Keratinocyte (primary cell): ENCODE data around the gene TLDC2. TPM values are rescaled to one million over a fixed set of nuclear protein-coding genes. Genes with fewer than 3 reads are reported as not detected.

Experiments
- DNase-seq: peaks from one replicate; pipeline ENCODE4 v3.0.0-alpha.2; 2011; ENCODE audit warnings: low read depth, missing footprints, low spot score
- FAIRE-seq: peaks from 2 replicates; lab custom pipeline; 2011; peaks lifted over from hg19 to GRCh38; lab: Jason Lieb, UNC
- H2AFZ ChIP-seq: 2 replicates; pipeline ENCODE4 v1.6.0; 2012; ENCODE audit warnings: low read length, control low read depth, inconsistent platforms; ENCODE audit not compliant: control insufficient read depth
- H3K27ac ChIP-seq: 2 replicates; pipeline ENCODE4 v1.5.1; 2011; ENCODE audit warnings: low read length; ENCODE audit not compliant: control insufficient read depth, insufficient read depth
- H3K27me3 ChIP-seq: 3 replicates; pipeline ENCODE4 v1.6.0; 2011; ENCODE audit warnings: low read length; ENCODE audit not compliant: control insufficient read depth, insufficient read depth; ENCODE audit errors: extremely low read depth
- H3K36me3 ChIP-seq, 2 experiments: 2 replicates in 1 of 2; 3 replicates in 1 of 2; pipeline ENCODE4 v1.5.1; 2011; ENCODE audit warnings: low read length in 2 of 2, mild to moderate bottlenecking in 1 of 2; ENCODE audit not compliant: control insufficient read depth in 2 of 2, insufficient read depth in 2 of 2; ENCODE audit errors: extremely low read depth in 1 of 2
- H3K4me1 ChIP-seq: 3 replicates; pipeline ENCODE4 v1.5.1; 2011; ENCODE audit warnings: low read length; ENCODE audit not compliant: control insufficient read depth, insufficient read depth; ENCODE audit errors: extremely low read depth
- H3K4me2 ChIP-seq: 3 replicates; pipeline ENCODE4 v1.6.0; 2011; ENCODE audit warnings: low read depth, low read length; ENCODE audit not compliant: control insufficient read depth, insufficient read depth; ENCODE audit errors: extremely low read depth
- H3K4me3 ChIP-seq, 3 experiments: fragments of 200-600 bp in 1 of 3; sonication (generic) in 1 of 3; 2 replicates in 2 of 3; 3 replicates in 1 of 3; pipeline ENCODE4 v1.5.1; 2011 to 2016; ENCODE audit warnings: low read length in 3 of 3, mild to moderate bottlenecking in 3 of 3, control low read depth in 2 of 3, inconsistent platforms in 1 of 3, low read depth in 1 of 3, mixed read lengths in 1 of 3, mixed run types in 1 of 3, moderate library complexity in 1 of 3; ENCODE audit not compliant: control insufficient read depth in 2 of 3, insufficient read depth in 2 of 3; ENCODE audit errors: extremely low read depth in 1 of 3
- H3K79me2 ChIP-seq: 2 replicates; pipeline ENCODE4 v1.6.0; 2012; ENCODE audit warnings: low read length; ENCODE audit not compliant: control insufficient read depth, insufficient read depth
- H3K9ac ChIP-seq: 3 replicates; pipeline ENCODE4 v1.6.0; 2011; ENCODE audit warnings: low read length; ENCODE audit not compliant: control insufficient read depth, insufficient read depth; ENCODE audit errors: extremely low read depth
- H3K9me1 ChIP-seq: 3 replicates; pipeline ENCODE4 v1.6.0; 2011; ENCODE audit warnings: low read length; ENCODE audit not compliant: control insufficient read depth, insufficient read depth; ENCODE audit errors: extremely low read depth
- H3K9me3 ChIP-seq: 2 replicates; pipeline ENCODE4 v1.5.1; 2012; ENCODE audit warnings: low read depth, low read length; ENCODE audit not compliant: control insufficient read depth
- H4K20me1 ChIP-seq: 3 replicates; pipeline ENCODE4 v1.6.0; 2011; ENCODE audit warnings: low read length; ENCODE audit not compliant: control insufficient read depth, insufficient read depth; ENCODE audit errors: extremely low read depth
- EZH2 ChIP-seq: IDR thresholded peaks from one replicate; pipeline ENCODE4 v1.6.1; 2012; ENCODE audit warnings: inconsistent platforms, mild to moderate bottlenecking, low read length, moderate library complexity
- dilution Hi-C: fragments of 300-500 bp; cut with MboI; formaldehyde crosslinking; loops from one replicate; pipeline ENCODE4 v1.7.0; 2020; ENCODE audit warnings: low sequenced_read_pairs; ENCODE audit not compliant: extremely low pct_ligation_motif_present
- polyA plus RNA-seq, 5 experiments: library from polyadenylated mRNA; depleted of rRNA in 3 of 5; stranded (reverse) in 3 of 5; stranded (forward) in 1 of 5; unstranded in 1 of 5; fragments of >200 nt; gene quantifications; 1 replicate in 1 of 5; 2 replicates in 3 of 5; 3 replicates in 1 of 5; pipeline versions ENCODE4 v1.2.1 to v1.2.3, GENCODE V29; 2011 to 2012; ENCODE audit warnings: missing spikeins in 2 of 5, low read depth in 1 of 5, low replicate concordance in 1 of 5
- TF ChIP-seq, protein P1 (sequence below), 3 experiments: IDR thresholded peaks in 1 of 3; conservative IDR thresholded peaks in 1 of 3; optimal IDR thresholded peaks in 1 of 3; 2 replicates in 2 of 3; 3 replicates in 1 of 3; pipeline versions ENCODE3 to v1.5.1; 2011; ENCODE audit warnings: low read length in 3 of 3, mild to moderate bottlenecking in 3 of 3, moderate library complexity in 2 of 3, control low read depth in 1 of 3, inconsistent platforms in 1 of 3; ENCODE audit not compliant: insufficient read depth in 2 of 3; ENCODE audit errors: extremely low read depth in 1 of 3

Gene TLDC2
- polyA plus RNA-seq, 1 donor (not counting 4 experiments of a cell fraction or from before 2014, with no cell fraction given), result 0.34 TPM

DNA sequence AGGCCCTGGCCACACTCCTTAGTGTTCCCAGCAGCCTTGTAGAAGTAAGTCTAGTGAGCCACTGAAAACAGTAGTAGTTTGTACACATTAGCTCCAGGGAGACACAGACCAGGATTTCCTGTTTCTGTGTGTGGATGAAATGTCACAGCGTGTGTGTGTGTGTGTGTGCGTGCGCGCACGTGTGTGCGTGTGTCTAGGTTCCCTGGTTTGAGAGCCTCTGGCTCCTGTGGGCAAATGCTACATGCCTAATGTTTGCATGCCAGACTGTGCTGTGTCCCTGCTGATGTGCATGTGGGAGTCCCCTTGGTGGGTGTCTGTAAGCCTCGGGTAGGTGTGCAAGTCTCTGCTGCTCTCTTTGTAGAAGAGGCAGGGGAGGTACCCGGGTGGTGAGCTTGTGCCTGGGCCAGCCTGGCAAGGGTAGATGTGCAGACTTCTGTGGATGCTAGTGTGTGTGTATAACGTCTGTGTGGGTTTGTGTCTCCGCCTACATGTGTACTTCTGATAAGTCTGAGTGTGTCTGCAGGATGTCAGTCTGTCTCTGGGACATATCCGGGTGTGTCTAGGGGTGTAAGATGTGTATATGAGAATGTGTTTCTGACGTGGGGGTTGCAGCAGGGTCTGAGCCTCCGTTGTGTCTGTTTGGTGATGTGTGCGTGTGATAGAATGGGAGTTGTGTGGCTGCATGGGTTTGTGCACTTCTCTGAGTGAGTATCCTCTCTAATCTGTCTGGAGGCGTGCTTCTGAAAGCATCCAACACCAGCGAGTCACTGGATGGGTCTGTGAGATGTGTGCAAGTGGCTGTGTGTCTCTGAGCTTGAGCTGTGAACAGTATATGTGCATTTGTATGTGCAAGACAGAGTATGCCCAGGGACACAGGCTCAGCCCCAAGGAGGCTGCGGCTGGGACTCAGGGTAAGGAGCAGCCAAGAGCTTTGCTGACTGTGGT lies 19.0 kb upstream of the TLDC2 start:
- Histone ChIP-seq H3K9me1 (peaks cover 10% of the 10 kb centered on the region), H3K4me2 (peak overlapping the region; percentile 42), H4K20me1 (peaks cover 4% of the 10 kb centered on the region), H3K27ac (peak overlapping the region; percentile 32), H2AFZ (no peak overlapping the region), H3K79me2 (peaks cover 91% of the 10 kb centered on the region), H3K9me3 (no peaks in the 10 kb centered on the region), H3K9ac (peak overlapping the region; percentile 8), H3K36me3 (peaks cover 2 to 22% of the 10 kb centered on the region in 2 experiments), H3K27me3 (no peaks in the 10 kb centered on the region), H3K4me3 (no peak overlapping the region), H3K4me1 (peaks cover 80% of the 10 kb centered on the region)
- dilution Hi-C loops, result no loop called here
- TF ChIP-seq EZH2, result no peak
- TF ChIP-seq, protein P1, sequence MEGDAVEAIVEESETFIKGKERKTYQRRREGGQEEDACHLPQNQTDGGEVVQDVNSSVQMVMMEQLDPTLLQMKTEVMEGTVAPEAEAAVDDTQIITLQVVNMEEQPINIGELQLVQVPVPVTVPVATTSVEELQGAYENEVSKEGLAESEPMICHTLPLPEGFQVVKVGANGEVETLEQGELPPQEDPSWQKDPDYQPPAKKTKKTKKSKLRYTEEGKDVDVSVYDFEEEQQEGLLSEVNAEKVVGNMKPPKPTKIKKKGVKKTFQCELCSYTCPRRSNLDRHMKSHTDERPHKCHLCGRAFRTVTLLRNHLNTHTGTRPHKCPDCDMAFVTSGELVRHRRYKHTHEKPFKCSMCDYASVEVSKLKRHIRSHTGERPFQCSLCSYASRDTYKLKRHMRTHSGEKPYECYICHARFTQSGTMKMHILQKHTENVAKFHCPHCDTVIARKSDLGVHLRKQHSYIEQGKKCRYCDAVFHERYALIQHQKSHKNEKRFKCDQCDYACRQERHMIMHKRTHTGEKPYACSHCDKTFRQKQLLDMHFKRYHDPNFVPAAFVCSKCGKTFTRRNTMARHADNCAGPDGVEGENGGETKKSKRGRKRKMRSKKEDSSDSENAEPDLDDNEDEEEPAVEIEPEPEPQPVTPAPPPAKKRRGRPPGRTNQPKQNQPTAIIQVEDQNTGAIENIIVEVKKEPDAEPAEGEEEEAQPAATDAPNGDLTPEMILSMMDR (optimal IDR thresholded peaks at IDR 0.05 in 1 of 3, IDR thresholded peaks at IDR 0.05 in 1 of 3, conservative IDR thresholded peaks at IDR 0.05 in 1 of 3; ENCODE audit: extremely low read depth in 1 of 3, insufficient read depth in 2 of 3, low read length in 3 of 3), result no peak
- DNase-seq, result no peak
- FAIRE-seq, result peak; percentile 51

DNA sequence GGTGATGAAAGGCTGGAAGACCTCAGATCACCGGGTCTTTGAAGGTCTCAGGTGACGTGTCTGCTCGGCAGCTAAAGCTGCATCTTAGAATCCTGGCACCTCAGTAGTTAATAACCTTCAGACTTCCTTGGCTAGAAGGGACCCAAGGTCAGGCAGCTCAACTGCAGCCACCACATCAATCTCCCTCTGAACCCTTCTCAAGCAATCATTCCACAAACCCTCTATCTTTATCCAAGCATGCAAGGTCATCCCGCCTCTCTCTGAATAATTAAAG lies 16.7 kb upstream of the TLDC2 start:
- peaks cover 75% of the 10 kb centered on the region for H3K4me1 ChIP-seq
- H3K36me3 ChIP-seq, result peaks cover 0 to 16% of the 10 kb centered on the region in 2 experiments
- no peak overlapping the region for H3K27ac ChIP-seq
- no peak overlapping the region for H3K4me3 ChIP-seq
- H3K9me3 ChIP-seq, result no peaks in the 10 kb centered on the region
- DNase-seq, result no peak
- dilution Hi-C loops, result no loop called here
- peaks cover 10% of the 10 kb centered on the region for H3K9me1 ChIP-seq
- H3K9ac ChIP-seq, result no peak overlapping the region
- peaks cover 4% of the 10 kb centered on the region for H4K20me1 ChIP-seq
- TF ChIP-seq EZH2, result no peak
- TF ChIP-seq, protein P1 (optimal IDR thresholded peaks at IDR 0.05 in 1 of 3, IDR thresholded peaks at IDR 0.05 in 1 of 3, conservative IDR thresholded peaks at IDR 0.05 in 1 of 3; ENCODE audit: extremely low read depth in 1 of 3, insufficient read depth in 2 of 3, low read length in 3 of 3), result no peak
- H3K4me2 ChIP-seq, result no peak overlapping the region
- H3K27me3 ChIP-seq, result peaks cover under 1% of the 10 kb centered on the region
- peaks cover 70% of the 10 kb centered on the region for H3K79me2 ChIP-seq
- no peak overlapping the region for H2AFZ ChIP-seq
- FAIRE-seq, result no peak
